GM19468 (cell line): ENCODE data around the gene GCNT2.
"Not testable (repeated sequence)": the region's sequence is repeated elsewhere in the genome, so short reads cannot be mapped to it uniquely, and the experiment has no call there.

Experiments
- ATAC-seq: cut with Tn5 transposase; IDR thresholded peaks from one replicate; pipeline ENCODE4 v1.9.1; 2021; ENCODE audit warnings: mild to moderate bottlenecking, moderate library complexity, moderate number of reproducible peaks; ENCODE audit not compliant: unreplicated experiment; ENCODE audit errors: extremely low read depth

GCNT2 gene

DNA sequence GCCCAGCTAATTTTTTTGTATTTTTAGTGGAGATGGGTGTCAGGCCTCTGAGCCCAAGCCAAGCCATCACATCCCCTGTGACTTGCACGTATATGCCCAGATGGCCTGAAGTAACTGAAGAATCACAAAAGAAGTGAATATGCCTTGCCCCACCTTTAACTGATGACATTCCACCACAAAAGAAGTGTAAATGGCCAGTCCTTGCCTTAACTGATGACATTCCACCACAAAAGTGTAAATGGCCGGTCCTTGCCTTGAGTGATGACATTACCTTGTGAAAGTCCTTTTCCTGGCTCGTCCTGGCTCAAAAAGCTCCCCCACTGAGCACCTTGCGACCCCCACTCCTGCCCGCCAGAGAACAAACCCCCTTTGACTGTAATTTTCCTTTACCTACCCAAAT, 54.4 kb downstream of the GCNT2 start:
- not testable (repeated sequence) for ATAC-seq

GRCh38 chr6:10576226-10576625, 55.1 kb downstream of the GCNT2 start:
- ATAC-seq, result no peak

GRCh38 chr6:10577112-10577511, 56.0 kb downstream of the GCNT2 start:
- ATAC-seq, result no peak

DNA sequence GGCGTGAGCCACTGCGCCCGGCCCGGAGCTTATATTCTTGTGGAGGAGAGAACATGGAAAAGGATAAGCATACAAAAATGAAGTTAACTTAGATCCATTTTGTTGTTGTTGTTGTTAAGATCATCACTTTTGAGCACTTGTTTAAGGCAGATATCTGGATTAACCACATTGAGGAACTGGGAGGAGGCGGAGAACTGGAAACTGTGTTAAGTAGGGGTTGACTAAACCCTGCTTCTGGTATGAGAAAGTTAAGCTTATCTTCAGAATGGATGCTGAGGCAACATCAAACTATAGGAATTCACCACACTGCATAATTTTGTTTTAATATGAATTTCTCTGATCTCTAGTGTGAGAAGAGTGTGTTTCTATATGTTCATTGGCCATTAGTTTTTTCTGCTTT, 57.6 kb downstream of the GCNT2 start:
- ATAC-seq, result no peak

DNA sequence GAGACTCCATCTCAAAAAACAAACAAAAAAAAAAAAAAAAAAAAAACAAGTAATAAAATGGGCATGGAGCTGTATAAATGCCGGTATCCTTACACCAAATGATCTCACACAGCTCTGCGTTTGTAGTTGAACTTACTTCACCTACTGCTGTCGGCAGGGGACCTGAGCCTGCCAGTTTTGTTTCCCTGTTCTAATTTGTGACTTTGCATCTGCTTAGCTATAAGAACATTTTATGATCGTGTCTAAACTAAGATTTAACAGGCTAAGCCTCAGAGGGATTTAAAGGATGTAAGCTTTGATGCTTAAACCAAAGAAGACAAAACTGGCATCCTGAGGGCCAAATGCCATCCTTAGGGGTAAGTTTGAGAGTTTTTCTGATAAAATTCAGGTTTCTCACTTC, 58.7 kb downstream of the GCNT2 start:
- no peak for ATAC-seq

DNA sequence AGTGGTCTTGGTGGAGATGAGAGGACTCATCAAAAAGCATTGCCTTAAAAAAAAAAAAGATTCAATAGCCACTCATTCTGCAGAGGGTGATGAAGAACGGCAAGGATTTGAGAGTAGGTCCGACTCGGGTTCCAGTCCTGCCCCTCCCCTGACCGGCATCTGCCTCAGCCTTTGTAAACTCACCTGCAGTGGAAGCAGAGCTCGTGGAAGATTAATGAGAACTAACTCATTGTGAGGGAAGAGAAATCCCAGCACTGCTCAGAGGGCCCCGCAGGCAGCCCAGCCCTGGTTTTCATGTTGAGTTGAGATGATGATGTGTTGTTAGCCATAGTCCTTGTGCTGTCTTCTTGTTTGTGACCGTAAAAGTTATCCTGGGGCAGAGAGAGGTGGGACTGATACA, 59.4 kb downstream of the GCNT2 start:
- ATAC-seq, result no peak

- ATAC-seq, result not testable (repeated sequence)
Measured at GRCh38 chr6:10581402-10581801, 60.3 kb downstream of the GCNT2 start.

- ATAC-seq, result no peak
Measured at GRCh38 chr6:10582774-10583508, 61.8 kb downstream of the GCNT2 start.

DNA sequence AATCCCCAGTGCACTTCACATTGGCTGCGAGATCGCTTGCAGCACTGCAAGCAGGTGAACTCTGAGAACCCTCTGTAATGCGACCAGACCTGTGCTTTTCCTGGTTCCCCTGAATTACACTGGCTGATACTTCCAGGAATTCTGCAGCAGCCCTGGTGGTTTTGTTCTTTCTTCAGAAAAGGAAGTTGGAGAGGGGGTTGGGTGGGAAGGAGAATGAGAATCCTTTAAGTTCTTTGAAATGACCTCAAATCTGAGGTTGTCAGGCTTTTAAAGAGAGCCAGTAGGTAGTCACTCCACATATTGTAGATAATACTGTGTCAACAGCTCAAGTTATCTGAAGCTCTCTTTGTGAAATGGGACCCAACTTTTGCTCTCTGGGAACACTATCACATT, 62.4 kb downstream of the GCNT2 start:
- ATAC-seq, result no peak

DNA sequence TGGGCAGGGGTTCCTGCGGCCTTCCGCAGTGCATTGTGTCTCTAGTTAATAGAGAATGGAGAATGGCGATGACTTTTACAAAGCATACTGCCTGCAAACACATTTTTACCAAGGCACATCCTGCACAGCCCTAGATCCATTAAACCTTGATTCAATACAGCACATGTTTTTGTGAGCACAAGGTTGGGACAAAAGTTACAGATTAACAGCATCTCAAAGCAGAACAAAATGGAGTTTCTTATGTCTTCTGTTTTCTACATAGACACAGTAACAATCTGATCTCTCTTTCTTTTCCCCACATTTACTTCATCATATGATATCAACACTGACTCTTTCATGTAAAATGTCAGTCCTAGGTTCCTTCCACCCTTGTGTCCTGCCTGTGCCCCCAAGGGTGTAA, 63.5 kb downstream of the GCNT2 start:
- no peak for ATAC-seq

GRCh38 chr6:10585209-10585845, 64.2 kb downstream of the GCNT2 start:
- ATAC-seq, result no peak

GRCh38 chr6:10586302-10586701, 65.2 kb downstream of the GCNT2 start:
- ATAC-seq, result no peak

- ATAC-seq, result no peak
Measured at GRCh38 chr6:10587656-10588406, 66.7 kb downstream of the GCNT2 start.

DNA sequence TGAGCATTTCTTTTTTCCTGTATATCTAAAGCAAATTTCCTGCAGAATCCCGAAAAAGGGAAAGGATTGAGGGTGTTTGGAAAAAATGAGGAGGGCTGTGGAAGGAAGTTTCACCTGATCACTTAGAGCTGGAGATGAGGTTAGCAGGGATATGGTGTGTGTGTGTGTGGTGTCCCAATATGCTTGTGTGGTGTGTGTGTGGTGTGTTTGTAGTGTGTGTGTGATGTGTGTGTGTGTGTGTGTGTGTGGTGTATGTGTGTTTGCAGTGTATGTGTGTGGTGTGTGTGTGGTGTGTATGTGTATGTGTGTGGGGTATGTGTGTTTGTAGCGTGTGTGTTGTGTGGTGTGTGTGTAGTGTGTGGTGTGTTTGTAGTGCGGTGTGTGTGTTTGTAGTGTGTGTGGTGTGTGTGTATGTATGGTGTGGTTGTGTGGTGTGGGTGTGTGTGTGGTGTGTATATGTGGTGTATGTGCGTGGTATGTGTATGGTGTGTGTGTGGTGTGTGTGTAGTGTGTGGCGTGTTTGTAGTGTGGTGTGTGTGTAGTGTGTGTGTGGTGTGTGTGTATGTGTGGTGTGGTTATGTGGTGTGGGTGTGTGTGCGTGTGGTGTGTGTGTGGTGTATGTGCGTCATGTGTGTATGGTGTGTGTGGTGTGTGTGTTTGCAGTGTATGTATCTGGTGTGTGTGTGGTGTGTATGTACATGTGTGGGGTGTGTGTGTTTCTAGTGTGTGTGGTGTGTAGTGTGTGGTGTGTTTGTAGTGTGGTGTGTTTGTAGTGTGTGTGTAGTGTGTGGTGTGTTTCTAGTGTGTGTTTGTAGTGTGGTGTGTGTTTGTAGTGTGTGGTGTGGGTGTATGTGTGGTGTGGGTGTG, 67.6 kb downstream of the GCNT2 start:
- no peak for ATAC-seq

- ATAC-seq, result no peak
Measured at GRCh38 chr6:10589429-10589727, 68.2 kb downstream of the GCNT2 start.

DNA sequence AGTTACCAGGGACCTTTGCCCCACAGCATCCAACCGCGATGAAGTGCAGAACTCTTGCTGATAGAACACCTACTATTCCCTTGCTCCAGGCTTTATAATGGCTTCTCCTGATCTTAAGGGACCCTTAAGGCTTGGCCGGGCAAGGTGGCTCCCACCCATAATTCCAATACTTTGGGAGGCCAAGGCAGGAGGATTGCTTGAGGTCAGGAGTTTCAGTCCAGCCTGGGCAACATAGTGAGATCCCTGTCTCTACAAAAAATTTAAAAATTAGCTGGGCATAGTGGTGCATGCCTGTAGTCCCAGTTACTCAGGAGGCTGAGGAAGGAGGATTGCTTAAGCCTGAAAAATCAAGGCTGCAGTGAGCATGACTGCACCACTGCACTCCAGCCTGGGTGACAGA, 68.8 kb downstream of the GCNT2 start:
- ATAC-seq, result no peak

- no peak for ATAC-seq
Measured at GRCh38 chr6:10591422-10592160, 70.4 kb downstream of the GCNT2 start.

- peak; percentile 34 for ATAC-seq
Measured at GRCh38 chr6:10595731-10596664, 74.8 kb downstream of the GCNT2 start.

DNA sequence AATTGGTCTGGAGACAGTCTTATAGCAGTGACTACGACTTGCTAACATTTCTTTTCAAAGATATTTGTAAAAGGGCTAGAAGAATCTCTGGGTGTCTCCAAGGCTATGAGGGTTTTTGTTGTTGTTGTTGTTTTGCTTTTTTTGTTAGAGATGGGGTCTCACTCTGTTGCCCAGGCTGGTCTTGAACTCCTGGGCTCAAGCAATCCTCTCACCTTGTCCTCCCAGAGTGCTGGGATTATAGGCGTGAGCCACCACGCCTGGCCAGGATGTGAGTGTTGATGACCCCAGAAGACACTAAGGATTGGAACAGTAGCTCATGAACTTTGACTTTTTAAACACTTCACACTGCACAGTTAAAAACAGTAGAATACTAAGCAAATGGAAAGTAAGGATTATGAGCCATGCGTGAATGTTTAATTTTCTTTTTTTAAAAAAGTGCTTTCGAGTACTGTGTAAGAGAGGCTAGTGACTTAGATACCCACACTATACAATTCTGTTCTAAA, 76.4 kb downstream of the GCNT2 start:
- ATAC-seq, result no peak
